Activated naive CD8-positive, alpha-beta T cell (primary cell): ENCODE measurements around the gene AFP.

Source experiments
- H3K27ac Mint-ChIP-seq: one replicate; pipeline ENCODE4 v1.8.0; 2021; ENCODE audit warnings: mixed read lengths
- H3K27me3 Mint-ChIP-seq: one replicate; pipeline ENCODE4 v1.8.0; 2021; ENCODE audit warnings: mixed read lengths
- H3K36me3 Mint-ChIP-seq: one replicate; pipeline ENCODE4 v1.8.0; 2021; ENCODE audit warnings: mixed read lengths
- H3K4me1 Mint-ChIP-seq: one replicate; pipeline ENCODE4 v1.8.0; 2021; ENCODE audit warnings: low read depth, mixed read lengths
- H3K4me3 Mint-ChIP-seq: one replicate; pipeline ENCODE4 v1.8.0; 2021; ENCODE audit warnings: mild to moderate bottlenecking, mixed read lengths
- H3K9me3 Mint-ChIP-seq: one replicate; pipeline ENCODE4 v1.8.0; 2021; ENCODE audit warnings: low read depth, mixed read lengths

Gene AFP

DNA sequence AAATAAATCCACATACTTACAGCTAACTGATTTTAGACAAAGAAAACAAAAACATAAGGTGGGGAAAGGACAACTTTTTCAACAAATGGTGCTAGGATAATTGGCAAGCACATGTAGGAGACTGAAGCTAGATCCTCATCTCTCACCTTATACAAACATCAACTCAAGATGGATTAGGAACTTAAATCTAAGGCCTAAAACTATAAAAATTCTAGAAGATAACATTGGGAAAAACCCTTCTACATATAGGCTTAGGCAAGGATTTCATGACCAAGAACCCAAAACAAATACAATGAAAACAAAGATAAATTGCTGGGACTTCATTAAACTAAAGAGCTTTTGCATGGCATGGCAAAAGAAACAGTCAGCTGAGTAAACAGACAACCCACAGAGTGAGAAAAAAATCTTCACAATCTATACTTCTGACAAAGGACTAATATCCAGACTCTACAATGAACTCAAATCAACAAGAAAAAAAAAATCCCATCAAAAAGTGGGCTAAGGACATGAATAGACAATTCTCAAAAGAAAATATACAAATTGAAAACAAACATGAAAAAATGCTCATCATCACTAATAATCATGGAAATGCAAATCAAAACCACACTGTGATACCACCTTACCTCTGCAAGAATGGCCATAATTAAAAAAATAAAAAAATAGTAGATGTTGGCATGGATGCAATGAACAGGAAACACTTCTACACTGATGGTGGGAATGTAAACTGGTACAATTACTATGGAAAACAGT, 14.1 kb upstream of the AFP start:
- no peaks in the 10 kb centered on the region for H3K9me3 Mint-ChIP-seq
- H3K4me1 Mint-ChIP-seq: no peaks in the 10 kb centered on the region
- H3K4me3 Mint-ChIP-seq: no peak overlapping the region
- no peak overlapping the region for H3K27ac Mint-ChIP-seq
- H3K36me3 Mint-ChIP-seq: no peaks in the 10 kb centered on the region
- H3K27me3 Mint-ChIP-seq: no peaks in the 10 kb centered on the region

DNA sequence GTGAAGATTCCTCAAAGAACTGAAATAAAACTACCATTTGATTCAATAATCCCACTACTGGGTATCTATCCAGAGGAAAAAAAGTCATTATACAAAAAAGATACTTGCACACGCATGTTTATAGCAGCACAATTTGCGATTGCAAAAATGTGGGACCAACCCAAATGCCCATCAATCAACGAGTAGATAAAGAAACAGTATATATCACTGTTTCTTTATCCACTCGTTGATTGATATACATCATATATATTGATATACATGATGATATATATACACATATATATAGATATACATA, 13.6 kb upstream of the AFP start:
- Mint-ChIP-seq H3K4me3 (no peak overlapping the region), H3K27ac (no peak overlapping the region), H3K27me3 (no peaks in the 10 kb centered on the region), H3K4me1 (no peaks in the 10 kb centered on the region), H3K9me3 (no peaks in the 10 kb centered on the region), H3K36me3 (no peaks in the 10 kb centered on the region)

DNA sequence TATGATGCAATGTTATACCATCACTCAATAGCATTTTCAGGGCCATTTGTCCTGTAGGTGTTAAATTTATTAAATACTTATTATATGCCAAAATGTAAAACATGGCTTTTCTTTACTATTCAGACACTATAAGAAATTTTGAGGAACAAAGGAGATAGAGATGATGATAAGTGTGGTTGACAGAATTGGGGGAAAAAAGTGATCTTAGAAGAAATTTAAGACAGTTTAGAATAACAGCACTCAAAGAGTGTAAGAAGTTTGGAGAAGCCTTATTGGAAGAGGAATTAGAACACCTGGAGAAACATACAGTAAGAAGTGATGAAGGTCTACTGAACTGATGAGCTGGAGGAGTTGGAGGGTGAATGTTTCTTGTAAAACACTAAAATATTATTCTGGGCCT, 12.8 kb upstream of the AFP start:
- Mint-ChIP-seq H3K27ac (no peak overlapping the region), H3K27me3 (peaks cover 2% of the 10 kb centered on the region), H3K9me3 (no peaks in the 10 kb centered on the region), H3K4me3 (no peak overlapping the region), H3K36me3 (no peaks in the 10 kb centered on the region), H3K4me1 (no peaks in the 10 kb centered on the region)

DNA sequence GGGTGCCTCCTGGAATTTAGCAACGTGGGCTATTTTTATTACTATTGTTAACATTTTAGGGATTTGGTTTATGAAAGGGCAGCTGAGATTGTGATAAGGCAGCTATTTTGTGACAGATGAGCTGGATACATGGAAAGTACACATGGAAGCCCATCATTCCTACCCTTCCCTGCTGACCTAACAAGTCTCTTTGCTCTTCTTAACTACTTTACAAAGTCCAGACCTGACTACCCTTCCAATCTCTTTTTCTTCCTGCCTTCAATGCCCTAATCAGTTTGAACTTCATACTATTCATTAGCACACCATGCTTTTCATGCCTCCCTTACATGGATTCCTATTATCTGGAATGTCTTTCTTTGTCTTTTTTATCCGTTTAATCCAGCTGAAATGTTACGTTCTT, 9.4 kb upstream of the AFP start:
- no peaks in the 10 kb centered on the region for H3K9me3 Mint-ChIP-seq
- H3K27me3 Mint-ChIP-seq: peaks cover 4% of the 10 kb centered on the region
- no peaks in the 10 kb centered on the region for H3K36me3 Mint-ChIP-seq
- H3K4me1 Mint-ChIP-seq: no peaks in the 10 kb centered on the region
- no peak overlapping the region for H3K4me3 Mint-ChIP-seq
- H3K27ac Mint-ChIP-seq: no peak overlapping the region

DNA sequence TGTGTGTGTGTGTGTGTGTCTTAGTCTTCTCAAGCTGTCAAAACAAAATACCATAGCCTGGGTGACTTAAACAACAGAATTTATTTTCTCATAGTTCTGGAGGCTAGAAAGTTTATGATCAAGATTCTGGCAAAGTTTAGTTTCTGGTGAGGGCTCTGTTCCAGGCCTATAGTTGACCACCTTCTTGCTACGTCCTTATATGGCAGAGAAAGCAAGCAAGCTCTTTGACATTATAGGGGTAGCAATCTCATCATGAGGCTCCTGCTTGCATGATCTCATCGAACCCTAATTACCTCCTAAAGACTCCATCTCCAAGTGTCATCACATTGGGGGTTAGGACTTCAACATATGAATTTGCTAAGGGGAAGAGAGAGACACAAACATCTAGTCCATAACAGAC, 6.9 kb upstream of the AFP start:
- no peaks in the 10 kb centered on the region for H3K9me3 Mint-ChIP-seq
- peaks cover 4% of the 10 kb centered on the region for H3K27me3 Mint-ChIP-seq
- H3K4me3 Mint-ChIP-seq: no peak overlapping the region
- no peaks in the 10 kb centered on the region for H3K36me3 Mint-ChIP-seq
- no peaks in the 10 kb centered on the region for H3K4me1 Mint-ChIP-seq
- H3K27ac Mint-ChIP-seq: no peak overlapping the region

DNA sequence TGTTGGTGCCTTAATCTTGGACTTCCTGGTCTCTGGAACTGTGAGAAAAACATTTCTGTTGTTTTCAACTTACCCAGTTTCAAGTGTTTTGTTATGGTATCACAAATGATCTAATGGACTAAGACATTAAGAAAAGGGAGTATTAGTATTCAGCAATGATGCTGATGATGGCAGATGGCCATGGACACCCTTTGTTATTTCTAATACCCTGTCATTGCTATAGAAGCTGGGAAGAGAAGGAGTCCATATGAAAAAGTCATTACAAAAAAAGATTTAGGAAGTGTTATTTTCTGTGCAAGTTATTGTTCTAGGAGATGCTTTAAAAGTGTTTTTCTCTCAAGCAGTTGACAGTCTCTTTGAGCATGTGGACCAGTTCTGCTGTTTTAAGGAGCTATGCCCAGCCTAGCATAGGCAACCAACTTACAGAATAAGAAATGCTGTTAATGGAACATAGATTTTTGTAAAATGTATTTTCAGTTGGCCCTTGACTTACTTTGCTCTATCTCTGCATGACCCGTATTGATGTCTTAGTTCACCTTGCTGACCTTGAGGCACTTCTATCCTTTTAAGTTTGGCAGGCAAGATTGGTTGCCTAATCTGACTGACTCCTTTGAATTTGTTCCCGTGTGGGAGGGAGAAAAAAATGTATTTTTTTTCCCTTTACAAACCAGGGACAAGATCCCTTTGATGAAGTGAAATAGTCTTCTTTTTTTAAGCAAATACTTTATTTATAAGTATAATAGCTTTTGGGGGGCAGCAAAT, 6.0 kb upstream of the AFP start:
- Mint-ChIP-seq H3K4me3 (no peak overlapping the region), H3K36me3 (no peaks in the 10 kb centered on the region), H3K9me3 (no peaks in the 10 kb centered on the region), H3K27ac (no peak overlapping the region), H3K27me3 (peaks cover 4% of the 10 kb centered on the region), H3K4me1 (no peaks in the 10 kb centered on the region)

DNA sequence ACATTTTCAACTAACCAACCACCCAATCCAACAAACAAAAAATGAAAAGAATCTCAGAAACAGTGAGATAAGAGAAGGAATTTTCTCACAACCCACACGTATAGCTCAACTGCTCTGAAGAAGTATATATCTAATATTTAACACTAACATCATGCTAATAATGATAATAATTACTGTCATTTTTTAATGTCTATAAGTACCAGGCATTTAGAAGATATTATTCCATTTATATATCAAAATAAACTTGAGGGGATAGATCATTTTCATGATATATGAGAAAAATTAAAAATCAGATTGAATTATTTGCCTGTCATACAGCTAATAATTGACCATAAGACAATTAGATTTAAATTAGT, 4.2 kb upstream of the AFP start:
- H3K27me3 Mint-ChIP-seq: peaks cover 7% of the 10 kb centered on the region
- H3K9me3 Mint-ChIP-seq: no peaks in the 10 kb centered on the region
- no peaks in the 10 kb centered on the region for H3K36me3 Mint-ChIP-seq
- no peaks in the 10 kb centered on the region for H3K4me1 Mint-ChIP-seq
- H3K4me3 Mint-ChIP-seq: no peak overlapping the region
- H3K27ac Mint-ChIP-seq: no peak overlapping the region

DNA sequence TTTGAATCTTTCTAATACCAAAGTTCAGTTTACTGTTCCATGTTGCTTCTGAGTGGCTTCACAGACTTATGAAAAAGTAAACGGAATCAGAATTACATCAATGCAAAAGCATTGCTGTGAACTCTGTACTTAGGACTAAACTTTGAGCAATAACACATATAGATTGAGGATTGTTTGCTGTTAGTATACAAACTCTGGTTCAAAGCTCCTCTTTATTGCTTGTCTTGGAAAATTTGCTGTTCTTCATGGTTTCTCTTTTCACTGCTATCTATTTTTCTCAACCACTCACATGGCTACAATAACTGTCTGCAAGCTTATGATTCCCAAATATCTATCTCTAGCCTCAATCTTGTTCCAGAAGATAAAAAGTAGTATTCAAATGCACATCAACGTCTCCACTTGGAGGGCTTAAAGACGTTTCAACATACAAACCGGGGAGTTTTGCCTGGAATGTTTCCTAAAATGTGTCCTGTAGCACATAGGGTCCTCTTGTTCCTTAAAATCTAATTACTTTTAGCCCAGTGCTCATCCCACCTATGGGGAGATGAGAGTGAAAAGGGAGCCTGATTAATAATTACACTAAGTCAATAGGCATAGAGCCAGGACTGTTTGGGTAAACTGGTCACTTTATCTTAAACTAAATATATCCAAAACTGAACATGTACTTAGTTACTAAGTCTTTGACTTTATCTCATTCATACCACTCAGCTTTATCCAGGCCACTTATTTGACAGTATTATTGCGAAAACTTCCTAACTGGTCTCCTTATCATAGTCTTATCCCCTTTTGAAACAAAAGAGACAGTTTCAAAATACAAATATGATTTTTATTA, 3.6 kb upstream of the AFP start:
- Mint-ChIP-seq H3K4me1 (no peaks in the 10 kb centered on the region), H3K9me3 (no peaks in the 10 kb centered on the region), H3K36me3 (no peaks in the 10 kb centered on the region), H3K4me3 (no peak overlapping the region), H3K27me3 (peaks cover 8% of the 10 kb centered on the region), H3K27ac (no peak overlapping the region)

DNA sequence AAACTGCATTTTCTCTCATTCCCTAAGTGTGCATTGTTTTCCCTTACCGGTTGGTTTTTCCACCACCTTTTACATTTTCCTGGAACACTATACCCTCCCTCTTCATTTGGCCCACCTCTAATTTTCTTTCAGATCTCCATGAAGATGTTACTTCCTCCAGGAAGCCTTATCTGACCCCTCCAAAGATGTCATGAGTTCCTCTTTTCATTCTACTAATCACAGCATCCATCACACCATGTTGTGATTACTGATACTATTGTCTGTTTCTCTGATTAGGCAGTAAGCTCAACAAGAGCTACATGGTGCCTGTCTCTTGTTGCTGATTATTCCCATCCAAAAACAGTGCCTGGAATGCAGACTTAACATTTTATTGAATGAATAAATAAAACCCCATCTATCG, 2.9 kb upstream of the AFP start:
- H3K9me3 Mint-ChIP-seq: no peaks in the 10 kb centered on the region
- peaks cover 6% of the 10 kb centered on the region for H3K27me3 Mint-ChIP-seq
- H3K4me1 Mint-ChIP-seq: no peaks in the 10 kb centered on the region
- H3K4me3 Mint-ChIP-seq: no peak overlapping the region
- H3K36me3 Mint-ChIP-seq: no peaks in the 10 kb centered on the region
- H3K27ac Mint-ChIP-seq: no peak overlapping the region

DNA sequence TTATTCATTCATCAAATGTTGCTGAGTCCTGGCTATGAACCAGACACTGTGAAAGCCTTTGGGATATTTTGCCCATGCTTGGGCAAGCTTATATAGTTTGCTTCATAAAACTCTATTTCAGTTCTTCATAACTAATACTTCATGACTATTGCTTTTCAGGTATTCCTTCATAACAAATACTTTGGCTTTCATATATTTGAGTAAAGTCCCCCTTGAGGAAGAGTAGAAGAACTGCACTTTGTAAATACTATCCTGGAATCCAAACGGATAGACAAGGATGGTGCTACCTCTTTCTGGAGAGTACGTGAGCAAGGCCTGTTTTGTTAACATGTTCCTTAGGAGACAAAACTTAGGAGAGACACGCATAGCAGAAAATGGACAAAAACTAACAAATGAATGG, 1.7 kb upstream of the AFP start:
- Mint-ChIP-seq H3K27me3 (peaks cover 6% of the 10 kb centered on the region), H3K36me3 (no peaks in the 10 kb centered on the region), H3K4me3 (no peak overlapping the region), H3K4me1 (no peaks in the 10 kb centered on the region), H3K9me3 (no peaks in the 10 kb centered on the region), H3K27ac (no peak overlapping the region)

DNA sequence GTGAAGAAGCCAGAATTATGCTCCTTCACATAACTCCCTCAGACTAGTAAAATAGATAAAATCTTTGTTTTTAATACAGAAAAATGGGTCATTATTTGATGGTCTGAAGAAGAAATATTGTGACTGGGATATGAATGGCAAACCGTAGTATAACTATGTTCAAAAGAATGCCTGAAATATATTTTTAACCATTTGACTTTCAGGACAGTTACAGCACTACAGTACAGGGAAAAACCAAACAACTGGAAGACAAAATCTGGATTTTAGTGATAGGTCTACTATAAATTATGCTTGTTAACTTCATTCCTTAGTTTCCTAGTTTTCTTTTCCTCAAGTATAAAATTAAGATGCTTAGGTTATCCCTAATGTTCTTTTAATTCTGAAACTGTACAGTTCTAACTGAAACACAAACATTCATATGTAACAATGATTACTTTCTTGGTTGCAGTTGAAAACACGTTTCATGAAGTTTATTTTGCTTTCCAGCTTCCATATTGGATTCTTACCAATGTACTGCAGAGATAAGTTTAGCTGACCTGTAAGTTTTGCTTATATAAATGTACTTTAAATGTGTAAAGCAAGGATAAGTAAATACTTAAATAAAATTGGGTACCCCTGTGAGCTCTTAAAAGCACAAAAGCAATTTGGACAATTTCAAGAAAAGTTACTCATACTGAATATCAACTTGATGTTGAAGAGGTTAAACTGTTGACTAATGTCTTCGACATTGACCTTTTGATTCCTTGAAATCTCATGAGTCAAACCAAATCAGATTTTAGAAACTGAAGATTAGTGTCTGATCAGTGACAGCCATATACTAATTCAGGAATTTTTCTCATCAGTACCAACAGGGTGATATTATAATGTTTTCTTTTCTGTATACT, 895 bp downstream of the AFP start:
- Mint-ChIP-seq H3K27ac (no peak overlapping the region), H3K9me3 (no peaks in the 10 kb centered on the region), H3K36me3 (no peaks in the 10 kb centered on the region), H3K4me1 (no peaks in the 10 kb centered on the region), H3K4me3 (no peak overlapping the region), H3K27me3 (peaks cover 9% of the 10 kb centered on the region)

DNA sequence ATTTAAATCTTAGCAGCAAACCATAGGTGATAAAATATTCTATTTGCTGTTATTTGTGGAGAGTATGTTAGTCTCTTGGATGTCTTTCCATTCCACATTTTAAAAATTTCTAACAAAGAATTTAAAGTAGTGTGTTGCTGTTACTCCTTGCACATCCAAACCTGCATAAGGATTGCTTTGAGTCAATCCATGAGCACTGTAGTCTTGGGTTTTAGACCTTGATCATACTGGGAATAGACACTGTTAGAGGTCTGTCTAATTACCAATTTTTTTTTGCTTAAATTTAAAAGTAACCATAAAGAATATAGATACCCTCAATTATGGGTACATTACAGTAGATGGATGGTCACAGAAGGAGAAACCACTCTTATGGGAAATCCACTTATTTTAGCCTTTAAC, 1.5 kb downstream of the AFP start:
- peaks cover 9% of the 10 kb centered on the region for H3K27me3 Mint-ChIP-seq
- no peaks in the 10 kb centered on the region for H3K9me3 Mint-ChIP-seq
- H3K36me3 Mint-ChIP-seq: no peaks in the 10 kb centered on the region
- no peak overlapping the region for H3K4me3 Mint-ChIP-seq
- H3K27ac Mint-ChIP-seq: no peak overlapping the region
- no peaks in the 10 kb centered on the region for H3K4me1 Mint-ChIP-seq

DNA sequence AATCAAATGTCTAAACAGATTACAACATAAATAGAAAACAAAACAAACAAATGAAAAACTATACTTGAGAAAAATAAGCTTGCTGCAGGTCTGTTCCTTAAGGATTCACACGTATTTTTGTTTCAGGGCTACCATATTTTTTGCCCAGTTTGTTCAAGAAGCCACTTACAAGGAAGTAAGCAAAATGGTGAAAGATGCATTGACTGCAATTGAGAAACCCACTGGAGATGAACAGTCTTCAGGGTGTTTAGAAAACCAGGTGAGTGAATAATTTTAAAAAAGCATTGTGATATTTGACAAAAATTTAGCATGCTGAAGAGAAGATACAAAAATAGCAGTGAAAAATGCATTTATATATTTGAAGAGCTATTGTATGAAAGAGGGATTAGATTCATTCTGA, 2.0 kb downstream of the AFP start:
- Mint-ChIP-seq H3K4me1 (no peaks in the 10 kb centered on the region), H3K4me3 (no peak overlapping the region), H3K27me3 (peaks cover 9% of the 10 kb centered on the region), H3K36me3 (no peaks in the 10 kb centered on the region), H3K9me3 (no peaks in the 10 kb centered on the region), H3K27ac (no peak overlapping the region)

DNA sequence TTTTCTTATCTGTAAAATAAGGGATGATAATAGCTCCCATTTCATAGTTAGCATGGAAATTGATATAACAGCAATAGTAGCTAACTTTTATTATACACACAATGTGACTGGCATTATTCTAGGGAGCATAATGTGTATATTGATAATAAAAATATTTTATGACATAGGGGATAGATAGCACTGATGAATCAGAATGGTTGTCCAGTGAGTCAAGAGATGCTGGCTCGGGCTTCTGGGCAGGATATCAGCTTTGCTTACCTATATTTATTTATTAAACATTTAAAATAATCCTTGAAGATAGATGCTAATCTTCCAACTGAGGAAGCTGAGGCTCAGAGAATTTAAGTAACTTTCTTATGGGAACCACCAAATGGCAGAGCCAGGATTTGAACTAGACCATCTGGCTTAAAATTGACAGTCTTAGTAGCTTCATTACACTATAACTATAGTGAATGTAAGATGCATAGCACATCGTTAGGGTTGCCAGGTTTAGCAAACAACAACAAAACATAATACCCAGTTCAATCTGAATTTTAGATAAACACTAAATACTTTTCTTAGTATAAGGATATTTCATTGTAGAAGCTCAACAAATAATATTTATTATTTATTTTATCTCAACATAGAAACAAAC, 2.7 kb downstream of the AFP start:
- no peak overlapping the region for H3K4me3 Mint-ChIP-seq
- H3K36me3 Mint-ChIP-seq: no peaks in the 10 kb centered on the region
- H3K9me3 Mint-ChIP-seq: no peaks in the 10 kb centered on the region
- H3K4me1 Mint-ChIP-seq: no peaks in the 10 kb centered on the region
- no peak overlapping the region for H3K27ac Mint-ChIP-seq
- H3K27me3 Mint-ChIP-seq: peaks cover 9% of the 10 kb centered on the region
